Stimulated activated CD8-positive, alpha-beta memory T cell treated with anti-CD3 and anti-CD28 coated beads, Interleukin-15, amount 100 ng/mL, for 1 hour (primary cell): Measurements from ENCODE around the gene CLMP.

Experiments used
- DNase-seq: peaks from one replicate; pipeline ENCODE4 v3.0.0-alpha.2; 2020; ENCODE audit warnings: low read depth

CLMP gene

DNA sequence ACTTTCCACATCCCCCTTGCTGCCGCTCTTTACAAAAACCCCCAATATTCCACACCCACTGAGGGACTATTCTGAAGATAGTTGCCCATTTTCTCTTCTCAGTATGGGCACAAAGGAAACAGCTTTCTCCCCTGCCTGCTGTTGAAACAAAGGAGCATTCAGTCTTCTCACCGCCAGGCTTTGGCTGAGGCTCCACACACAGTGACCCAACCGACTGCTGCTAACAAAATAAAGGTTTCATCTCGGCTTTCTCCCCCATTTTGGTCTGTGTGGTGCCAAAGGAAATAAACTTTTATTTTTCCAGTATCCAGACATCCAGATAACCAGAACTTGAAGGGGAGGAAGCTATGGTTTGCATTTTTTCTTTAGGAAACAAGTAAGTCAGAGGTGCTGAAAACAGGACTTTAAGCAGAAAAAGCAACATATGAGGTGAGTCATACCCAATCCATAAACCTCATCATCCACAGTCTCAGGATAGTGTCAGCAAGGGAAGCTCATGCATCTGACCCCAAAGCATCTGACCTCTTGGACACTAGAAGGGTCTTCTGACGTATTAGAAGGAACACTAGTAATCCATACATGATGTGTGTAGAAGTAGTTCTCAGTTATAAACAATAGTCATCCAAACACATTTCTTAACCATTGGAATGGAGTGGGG lies 6.4 kb downstream of the CLMP start:
- DNase-seq, result no peak

DNA sequence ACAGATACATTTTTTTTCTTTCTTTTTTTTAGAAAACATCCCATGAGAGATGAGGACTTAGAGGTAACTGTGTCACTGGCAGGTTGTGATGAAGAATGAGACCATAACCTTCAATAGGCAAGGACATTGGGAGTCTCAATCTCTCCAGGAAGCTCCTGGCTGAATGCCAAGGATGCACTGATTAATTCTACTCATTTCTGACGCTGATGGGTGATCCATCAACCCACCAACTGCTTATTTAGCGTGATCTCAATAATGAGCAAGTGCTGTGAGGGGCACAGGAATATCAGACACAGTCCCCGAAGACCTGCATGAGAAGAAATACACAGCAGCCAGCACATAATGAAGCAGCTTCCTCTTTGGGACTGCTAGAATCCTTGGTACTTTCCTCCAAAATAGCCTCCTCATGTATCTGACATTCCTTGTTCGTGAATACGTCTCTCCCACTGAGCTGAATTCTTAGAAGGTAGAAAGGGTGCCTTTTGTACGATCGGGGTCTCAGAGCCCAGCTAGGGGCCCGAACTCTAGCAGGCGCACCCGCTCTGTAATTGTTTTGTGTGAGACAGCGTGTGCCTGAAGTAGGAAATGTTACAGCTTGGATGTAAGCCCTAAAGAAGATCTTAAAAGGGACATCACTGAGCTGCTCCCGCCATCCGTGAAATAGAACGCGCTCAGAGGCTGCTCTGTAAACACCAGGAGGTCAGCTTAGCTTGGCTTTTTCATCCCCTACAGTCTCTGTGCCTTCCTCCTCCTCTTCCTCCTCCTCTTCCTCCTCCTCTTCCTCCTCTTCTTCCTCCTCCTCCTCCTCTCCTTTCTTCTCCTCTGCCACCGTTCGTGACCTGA lies 7.2 kb downstream of the CLMP start:
- no peak for DNase-seq

DNA sequence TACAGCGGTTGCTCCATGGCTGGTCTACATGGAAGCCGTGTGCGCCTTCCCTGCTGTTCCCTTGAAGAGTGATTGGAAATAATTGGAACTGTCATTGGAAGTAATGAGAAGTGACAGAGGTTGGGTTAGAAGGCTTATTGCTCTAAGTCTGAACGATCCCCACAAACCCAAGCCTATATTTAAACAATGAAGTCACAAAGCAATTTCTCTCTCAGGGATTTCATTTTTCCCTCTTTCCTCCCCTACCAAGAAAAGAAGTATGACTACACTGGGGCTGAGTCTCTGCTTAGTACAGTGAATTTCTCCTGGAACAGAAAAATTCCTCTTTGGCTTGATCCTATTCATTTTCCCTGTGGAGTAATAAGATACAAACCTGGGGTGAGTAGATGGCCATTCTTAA lies 7.8 kb downstream of the CLMP start:
- no peak for DNase-seq

DNA sequence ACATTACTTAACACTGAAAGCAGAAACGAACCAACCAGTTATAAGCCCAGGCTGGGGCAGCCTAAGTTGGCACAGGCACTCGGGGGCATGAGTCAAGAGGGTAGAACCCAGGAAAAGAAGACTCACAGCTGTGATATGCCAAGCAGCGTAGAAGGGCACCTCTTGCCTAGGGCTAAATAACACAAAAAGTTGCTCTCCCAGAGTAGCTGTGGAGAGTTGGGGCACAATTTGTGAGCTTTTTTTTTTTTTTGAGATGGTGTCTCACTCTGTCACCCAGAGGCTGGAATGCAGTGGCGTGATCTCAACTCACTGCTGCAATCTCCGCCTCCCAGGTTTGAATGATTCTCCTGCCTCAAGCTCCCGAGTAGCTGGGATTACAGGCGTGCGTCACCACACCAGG lies 8.8 kb downstream of the CLMP start:
- DNase-seq, result no peak

DNA sequence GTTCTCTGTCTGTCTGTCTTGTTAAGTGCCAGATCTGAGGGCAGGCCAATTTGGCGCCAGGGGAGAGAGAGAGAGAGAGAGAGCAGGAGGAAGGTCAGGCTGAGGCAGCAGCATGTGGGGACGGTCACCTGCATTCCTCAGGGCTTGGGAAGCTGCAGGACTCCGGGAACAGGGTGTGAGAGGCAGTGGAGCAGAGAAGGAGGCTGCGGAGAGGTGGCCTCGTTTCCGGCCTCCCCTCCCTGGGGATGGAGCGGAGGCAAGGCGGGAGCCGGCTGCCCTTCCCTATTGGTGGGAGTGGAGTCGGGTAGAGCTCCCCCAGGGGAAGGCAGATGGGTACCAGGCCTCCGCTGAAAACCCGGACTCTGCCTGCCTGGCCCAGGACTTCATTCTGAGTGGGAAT lies 9.7 kb downstream of the CLMP start:
- no peak for DNase-seq

DNA sequence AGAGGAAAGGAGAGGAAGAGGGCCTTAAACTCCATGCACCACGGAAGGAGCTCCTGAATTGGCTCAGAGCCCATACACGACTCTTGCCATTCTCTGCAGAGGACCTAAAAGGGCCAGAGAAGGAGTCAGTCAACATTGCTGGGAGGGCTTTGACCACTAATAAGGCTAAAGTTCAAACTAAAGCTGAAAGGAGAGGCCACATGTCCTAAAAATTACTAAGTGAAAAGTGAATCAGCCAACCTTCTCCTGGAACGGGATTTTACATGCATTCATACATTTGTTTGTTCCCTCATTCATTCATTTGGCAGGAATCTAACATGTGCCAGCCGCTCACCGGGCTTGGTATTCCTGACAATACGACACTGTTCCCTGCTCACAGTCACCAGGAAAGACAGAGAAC lies 10.5 kb downstream of the CLMP start:
- DNase-seq, result no peak

DNA sequence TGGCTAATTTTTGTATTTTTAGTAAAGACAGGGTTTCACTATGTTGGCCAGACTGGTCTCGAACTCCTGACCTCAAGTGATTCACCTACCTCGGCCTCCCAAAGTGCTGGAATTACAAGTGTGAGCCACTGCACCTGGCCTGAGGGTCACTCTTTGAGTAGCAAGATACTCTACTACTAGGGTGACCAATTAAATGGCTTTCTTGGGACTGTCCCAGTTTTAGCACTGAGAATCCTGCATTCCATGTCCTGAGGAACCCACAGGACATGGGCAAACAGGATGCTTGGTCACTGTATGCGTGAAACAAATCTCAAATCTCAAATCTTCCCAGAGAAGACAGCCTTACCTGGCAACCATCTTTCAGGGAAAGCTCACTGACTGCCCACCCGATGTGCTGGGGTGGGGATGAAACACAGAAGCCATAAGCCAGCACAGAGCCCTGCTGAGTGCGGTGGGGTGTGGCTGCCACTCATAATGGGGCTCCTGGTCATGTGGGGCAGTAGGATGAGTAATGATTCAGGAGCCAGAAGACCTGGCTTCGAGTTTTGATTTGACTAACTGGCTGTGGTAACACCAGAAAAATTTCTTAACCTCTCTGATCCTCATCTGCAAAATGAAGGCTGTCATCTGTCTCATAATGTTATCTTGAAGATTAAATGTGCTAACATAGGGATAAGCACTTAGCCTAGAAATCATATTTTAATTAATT lies 11.5 kb downstream of the CLMP start:
- DNase-seq, result no peak

DNA sequence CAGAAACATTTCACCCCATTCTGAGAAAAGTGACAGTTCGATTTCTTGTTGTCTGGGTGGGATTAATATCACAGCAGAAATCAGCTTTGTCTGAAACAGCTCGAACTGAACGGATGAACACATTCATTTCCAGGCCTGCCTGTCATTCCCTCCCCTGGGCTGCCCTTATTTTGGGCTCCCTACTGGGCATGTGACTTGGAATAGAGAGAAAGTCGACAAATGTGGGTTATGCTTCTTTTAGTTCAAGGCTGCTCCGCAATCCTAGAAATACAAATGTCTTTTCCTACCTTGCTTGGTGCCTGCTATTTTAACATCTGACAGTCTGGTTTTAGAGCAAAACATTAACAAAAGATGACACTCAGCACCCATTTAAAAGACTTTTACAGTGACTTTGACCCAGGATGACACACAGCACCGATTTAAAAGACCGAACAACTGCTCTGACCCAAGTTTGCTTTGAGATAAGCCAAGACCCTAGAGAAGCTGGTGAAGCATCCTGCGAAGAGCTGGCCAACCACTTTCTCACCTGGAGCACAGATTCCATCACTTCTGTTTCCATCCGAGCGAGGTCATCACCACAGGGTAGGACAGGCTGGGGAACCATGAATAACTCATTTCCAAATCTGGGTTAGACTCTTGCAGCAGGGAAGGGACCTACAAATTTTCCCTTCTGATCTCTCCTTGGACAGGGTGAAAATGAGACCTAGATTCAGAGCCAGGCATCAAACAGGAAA lies 13.1 kb downstream of the CLMP start:
- no peak for DNase-seq

DNA sequence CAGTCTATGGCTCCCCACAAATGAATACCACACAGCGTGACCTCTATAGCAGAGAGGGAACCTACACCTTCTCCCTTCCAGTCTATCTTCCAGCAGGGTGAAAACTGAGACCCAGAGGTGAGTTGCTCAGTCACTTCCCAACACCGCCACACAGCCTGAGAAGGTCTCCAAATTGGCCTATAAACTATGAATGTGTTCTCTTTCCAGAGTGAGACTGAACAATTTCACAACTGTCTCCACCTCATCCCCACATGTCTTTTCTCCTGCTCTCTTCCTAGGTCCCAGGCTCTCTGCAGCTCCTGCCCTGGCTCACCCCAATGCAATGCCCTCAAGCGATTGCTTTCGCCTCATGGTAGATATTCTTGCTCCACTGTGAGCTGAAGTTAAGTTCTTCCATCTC lies 14.0 kb downstream of the CLMP start:
- no peak for DNase-seq

DNA sequence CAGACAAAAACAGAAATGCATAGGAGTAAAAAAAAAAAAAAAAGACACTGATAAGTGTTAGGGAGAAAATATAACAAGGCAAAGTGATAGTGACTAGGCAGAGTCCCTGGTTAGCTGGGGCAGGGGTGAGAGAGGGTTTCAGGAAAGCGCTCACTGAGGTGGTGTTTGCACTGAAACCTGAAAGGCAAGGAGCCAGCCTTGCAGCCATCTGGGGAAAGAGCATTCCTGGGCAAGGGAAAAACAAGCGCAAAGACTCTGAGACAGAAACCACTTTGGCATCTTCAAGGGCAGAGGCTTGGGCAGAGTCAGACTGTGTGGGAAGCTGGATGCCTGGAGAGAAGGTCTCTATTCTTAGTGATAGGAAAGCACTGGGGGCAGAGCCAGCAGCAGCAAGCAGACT lies 14.5 kb downstream of the CLMP start:
- no peak for DNase-seq

DNA sequence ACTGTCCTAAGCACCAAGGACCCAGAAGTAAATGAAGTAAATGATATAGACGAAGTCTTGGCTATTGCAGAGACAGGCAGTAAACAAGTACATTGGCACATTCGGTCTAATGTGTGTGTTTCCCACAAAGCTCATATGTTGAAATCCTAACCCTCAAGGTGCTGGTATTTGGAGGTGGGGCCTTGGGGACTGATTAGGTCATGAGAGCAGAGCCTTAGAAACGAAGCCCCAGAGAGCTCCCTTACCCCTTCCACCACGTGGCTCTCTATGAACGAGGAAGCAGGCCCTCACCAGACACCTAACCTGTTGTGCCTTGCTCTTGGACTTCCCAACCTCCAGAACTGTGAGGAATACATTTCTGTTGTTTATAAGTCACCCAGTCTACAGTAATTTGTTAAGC lies 14.9 kb downstream of the CLMP start:
- DNase-seq, result no peak

DNA sequence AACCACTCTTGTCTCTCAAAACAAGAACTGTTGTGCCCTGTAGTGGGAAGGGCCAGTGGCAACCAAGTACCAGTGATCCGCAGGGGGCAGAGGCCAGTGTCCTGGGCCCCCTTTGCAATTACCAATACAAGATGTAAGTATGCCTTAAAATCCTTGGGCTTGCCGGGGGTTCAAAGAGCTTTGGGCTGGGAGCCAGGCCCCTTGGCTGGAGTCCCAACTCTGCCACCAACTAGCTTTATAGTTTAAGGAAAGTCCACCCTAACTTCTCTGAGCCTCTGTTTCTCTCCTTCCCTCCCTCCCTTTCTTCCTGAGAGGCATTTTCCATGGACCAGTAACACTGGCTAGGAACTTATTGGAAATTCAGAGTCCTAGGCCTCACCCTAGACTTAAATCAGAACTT lies 15.5 kb downstream of the CLMP start:
- no peak for DNase-seq

DNA sequence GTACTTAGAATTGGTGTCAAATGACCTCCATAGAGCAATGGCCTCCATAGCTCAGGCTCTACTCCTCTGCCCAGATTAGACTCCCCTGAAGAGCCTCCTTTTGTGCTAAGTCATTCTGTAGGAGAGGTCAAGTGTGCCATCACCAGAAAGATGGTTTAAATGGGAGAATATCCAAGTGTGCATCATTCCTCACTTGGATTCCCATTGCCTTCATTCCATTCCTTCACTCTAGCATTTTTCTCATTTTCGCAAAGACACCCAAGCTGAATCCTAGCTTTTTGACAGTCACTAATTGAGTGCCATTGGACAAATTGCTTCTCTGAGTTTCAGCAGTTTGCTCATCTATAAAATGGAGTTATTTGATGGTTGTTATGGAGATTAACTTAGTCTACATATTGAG lies 16.9 kb downstream of the CLMP start:
- no peak for DNase-seq

DNA sequence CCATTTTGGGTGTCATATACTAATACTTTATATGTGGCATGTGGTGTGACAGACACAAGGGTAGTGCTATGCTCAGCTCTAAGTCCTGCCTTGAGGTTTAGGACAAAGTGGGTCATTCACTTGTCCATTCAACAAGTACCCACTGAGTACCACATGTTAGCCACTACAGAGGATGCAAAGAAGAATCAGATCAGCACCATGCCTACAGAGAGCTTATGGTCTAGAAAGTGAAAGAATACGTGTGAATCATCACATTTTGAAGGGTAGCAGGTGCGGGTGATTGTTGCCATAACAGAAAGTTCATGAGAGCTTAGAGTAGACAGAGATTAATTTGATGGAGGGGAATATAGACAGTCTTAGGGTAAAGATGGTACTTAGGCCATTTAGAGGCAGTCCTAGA lies 18.3 kb downstream of the CLMP start:
- no peak for DNase-seq

DNA sequence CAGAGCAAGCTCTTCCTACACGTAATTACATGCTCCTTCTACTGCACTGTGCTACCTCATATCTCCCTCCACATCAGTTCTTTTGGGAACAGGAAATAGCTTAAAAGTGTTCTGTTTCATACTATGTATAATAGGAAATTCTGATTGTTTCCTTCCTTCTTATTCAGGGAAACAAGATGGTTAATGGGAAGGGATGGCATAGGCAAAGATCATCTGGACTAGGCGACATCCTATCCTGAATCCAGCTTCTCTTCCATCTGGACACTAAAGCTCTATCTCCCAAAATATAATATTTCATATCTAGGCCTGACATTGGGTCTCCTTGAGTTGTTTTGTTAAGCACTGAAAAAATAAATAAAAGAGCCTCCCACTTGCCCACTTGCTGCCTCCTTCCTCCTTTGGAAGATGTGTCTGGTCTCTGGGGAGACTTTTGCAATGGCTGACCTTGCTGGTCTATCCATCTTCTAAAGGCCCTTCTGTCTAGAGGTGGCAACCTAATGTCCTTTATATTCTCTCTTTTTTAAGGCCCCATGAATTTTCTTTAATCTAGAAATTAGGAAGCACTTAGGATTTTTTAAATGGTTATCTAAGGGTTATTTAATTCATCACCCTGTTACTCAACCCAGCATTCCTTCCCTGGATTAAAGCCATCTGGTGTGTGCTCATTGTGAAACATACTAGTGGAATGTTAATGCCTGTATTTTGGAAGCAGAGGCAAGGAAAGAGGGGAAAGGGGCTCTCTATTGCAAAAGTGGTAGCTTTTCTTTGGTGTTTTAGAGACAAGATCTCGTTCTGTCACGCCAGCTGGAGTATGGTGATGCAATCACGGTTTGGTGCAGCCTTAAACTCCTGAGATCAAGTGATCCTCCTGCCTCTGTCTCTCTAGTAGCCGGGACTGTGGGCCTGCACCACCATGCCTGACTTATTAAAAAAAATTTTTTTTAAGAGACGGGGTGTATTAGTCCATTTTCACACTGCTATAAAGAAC lies 20.6 kb downstream of the CLMP start:
- no peak for DNase-seq

DNA sequence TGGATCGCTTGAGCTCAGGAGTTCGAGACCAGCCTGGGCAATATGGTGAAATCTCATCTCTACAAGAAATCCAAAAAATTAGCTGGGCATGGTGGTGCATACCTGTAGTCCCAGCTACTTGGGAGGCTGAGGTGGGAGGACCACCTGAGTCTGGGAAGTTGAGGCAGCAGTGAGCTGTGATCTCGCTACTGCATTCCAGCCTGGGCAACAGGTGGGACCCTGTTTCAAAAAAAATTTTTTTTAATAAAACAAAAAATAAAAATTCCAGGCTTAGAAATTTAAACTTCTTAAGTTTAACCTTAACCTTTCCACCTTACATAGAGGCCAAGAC lies 21.2 kb downstream of the CLMP start:
- DNase-seq, result no peak

DNA sequence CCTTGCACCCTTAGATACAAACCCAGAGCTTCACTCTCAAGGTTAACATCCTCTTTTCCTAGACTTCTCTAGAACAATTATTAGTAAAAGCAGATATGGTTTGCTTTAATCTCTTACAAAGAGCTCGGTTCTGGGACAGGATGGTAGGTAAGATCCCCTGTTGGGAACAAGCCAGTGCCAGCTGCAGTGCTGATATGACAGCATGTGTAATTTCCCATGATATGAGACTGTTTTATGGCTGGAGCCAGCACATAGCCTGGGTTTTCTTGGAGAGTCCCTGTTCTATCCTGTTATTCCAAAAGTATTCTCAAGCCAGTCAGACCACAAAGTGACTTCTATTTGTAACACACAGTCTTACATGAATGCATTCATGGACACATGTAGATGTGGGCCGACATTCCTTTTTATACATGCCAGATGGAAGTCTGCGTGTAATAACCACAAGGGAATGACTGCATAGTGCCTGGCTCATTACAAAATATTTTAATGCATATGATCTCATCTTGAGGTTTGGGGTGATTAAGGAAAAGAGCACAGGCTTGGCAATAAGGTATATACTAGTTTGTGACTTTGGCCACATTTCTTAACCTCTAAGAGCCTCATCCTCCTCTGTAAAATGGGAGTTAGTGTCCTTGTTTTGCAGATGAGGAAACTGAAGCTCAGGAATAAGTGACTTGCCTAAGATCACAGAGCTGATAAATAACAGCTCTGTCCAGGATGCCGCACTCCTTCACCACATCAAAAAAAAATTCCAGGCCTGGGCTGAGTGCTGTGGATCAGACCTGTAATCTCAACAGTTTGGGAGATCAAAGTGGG lies 21.8 kb downstream of the CLMP start:
- no peak for DNase-seq

DNA sequence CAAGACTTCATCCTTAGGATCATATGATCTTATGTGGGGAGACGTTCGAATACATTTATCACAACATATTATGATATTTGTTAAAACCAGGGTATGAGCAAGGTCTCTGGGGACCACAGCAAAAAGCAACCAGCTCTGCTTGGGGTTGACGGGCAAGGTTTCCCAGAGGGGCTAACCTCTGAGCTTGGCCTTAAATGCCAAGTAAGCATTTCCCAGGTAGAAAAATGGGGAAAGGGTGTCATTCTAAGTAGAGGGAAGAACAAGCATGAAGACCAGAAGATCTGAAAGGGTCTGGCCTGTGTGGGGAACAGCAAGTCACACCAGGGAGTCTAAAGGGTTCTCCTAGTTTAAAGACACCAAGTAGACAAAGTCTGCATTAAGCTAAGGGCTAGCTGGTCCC lies 24.1 kb downstream of the CLMP start:
- DNase-seq, result no peak

DNA sequence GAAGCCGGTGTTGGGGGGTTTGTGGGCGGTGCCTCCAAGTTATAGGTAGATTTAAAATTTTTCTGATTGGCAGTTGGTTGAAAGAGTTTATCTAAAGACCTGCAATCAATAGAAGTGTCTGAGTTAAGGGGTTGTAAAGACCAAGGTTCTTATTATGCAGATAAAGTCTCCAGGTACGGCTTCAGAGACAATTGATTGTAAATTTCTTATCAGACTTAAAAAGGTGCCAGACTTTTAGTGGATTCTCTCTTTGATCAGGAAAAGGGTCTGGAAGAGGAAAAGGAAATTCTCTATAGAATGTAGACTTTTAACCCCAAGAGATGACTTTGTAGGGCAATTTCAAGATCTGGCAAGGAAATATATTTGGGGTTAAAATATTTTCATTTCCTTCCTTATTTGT lies 25.2 kb downstream of the CLMP start:
- no peak for DNase-seq

DNA sequence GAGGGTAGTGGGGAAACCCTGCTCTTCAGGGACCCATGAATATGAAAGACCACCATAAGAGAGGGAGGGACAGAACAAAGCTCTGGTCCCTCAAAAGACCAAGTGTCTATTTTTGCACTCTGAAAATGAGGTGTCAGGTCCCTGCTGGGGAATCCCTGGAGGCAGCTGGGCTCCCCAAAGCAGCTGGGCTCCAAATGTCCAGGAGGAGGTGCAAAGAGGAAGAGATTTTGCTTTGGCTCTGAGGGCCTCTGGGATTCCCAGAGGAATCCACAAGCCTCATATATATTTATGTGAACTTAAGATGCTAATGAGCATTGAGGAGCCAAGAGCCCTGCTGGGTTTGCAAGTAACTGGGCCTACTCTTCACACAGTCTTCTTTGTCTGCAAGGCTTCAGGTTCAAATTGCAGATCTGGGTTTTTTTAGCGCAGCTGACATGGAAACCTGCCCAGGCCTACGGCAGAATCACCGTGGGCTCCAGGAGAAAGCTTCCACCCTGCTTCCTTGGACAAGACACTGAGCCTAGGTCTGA lies 26.0 kb downstream of the CLMP start:
- DNase-seq, result no peak
